IMR-90 (cell line): ENCODE data around the gene CC2D1A. TPM values are rescaled to one million over a fixed set of nuclear protein-coding genes. Genes with fewer than 3 reads are reported as not detected.

ENCODE experiments used
- ATAC-seq: fragments of 200-7000 bp; cut with Tn5 transposase; 2 replicates; pipeline ENCODE4 v1.9.1; 2020; ENCODE audit warnings: low read depth, mild to moderate bottlenecking, moderate library complexity
- BruUV-seq: library from RNA; stranded (reverse); fragments of 400-500 nt; replicated peaks from 2 replicates; lab custom pipeline; 2021; lab: Mats Ljungman, UMichigan
- CTCF ChIA-PET: fragments of 300-600 bp; formaldehyde crosslinking; extraction: SDS; loops from one replicate; lab custom pipeline; 2021; ENCODE audit warnings: antibody characterized with exemption; lab: Yijun Ruan, JAX
- POLR2A ChIA-PET: fragments of 300-600 bp; sonication (Branson Sonifier 250); formaldehyde crosslinking; loops from one replicate; lab custom pipeline; 2022; ENCODE audit warnings: antibody characterized with exemption; ENCODE audit not compliant: unreplicated experiment; lab: Charles Lee
- DNase-seq: peaks from one replicate; pipeline ENCODE4 v3.0.0; 2013
- H2AFZ ChIP-seq: replicated peaks from 2 replicates; pipeline ENCODE3; 2013; ENCODE audit warnings: low read length, mild to moderate bottlenecking; ENCODE audit not compliant: poor library complexity
- H2AK5ac ChIP-seq: 2 replicates; pipeline ENCODE4 v1.6.1; 2013; ENCODE audit warnings: low read depth, low read length, inconsistent platforms
- H2AK9ac ChIP-seq: replicated peaks from 2 replicates; pipeline ENCODE3; 2013; ENCODE audit warnings: mild to moderate bottlenecking, low read depth, low read length, moderate library complexity; ENCODE audit not compliant: poor library complexity
- H2BK120ac ChIP-seq: 2 replicates; pipeline ENCODE4 v1.6.1; 2013; ENCODE audit warnings: low read depth, low read length, inconsistent platforms
- H2BK15ac ChIP-seq: 3 replicates; pipeline ENCODE4 v1.6.1; 2013; ENCODE audit warnings: low read depth, low read length, inconsistent platforms
- H2BK20ac ChIP-seq: 2 replicates; pipeline ENCODE4 v1.6.1; 2013; ENCODE audit warnings: low read depth, mild to moderate bottlenecking, inconsistent platforms, low read length, moderate library complexity
- H2BK5ac ChIP-seq: 2 replicates; pipeline ENCODE4 v1.6.1; 2013; ENCODE audit warnings: mild to moderate bottlenecking, low read depth, low read length, inconsistent platforms; ENCODE audit not compliant: poor library complexity, severe bottlenecking
- H3K14ac ChIP-seq: replicated peaks from 2 replicates; pipeline ENCODE4 v1.6.1; 2013; ENCODE audit warnings: low read depth, low read length, inconsistent platforms
- H3K18ac ChIP-seq: 2 replicates; pipeline ENCODE4 v1.6.1; 2013; ENCODE audit warnings: low read depth, low read length, control low read depth
- H3K23ac ChIP-seq: 2 replicates; pipeline ENCODE4 v1.6.1; 2013; ENCODE audit warnings: low read depth, low read length, inconsistent platforms
- H3K27ac ChIP-seq: 2 replicates; pipeline ENCODE4 v1.5.1; 2013; ENCODE audit warnings: mild to moderate bottlenecking, control low read depth, low read length; ENCODE audit not compliant: insufficient read depth
- H3K27me3 ChIP-seq: 2 replicates; pipeline ENCODE4 v1.6.1; 2013; ENCODE audit warnings: low read length; ENCODE audit not compliant: control insufficient read depth, insufficient read depth
- H3K36me3 ChIP-seq: 2 replicates; pipeline ENCODE4 v1.6.1; 2013; ENCODE audit warnings: low read length, mixed read lengths; ENCODE audit not compliant: control insufficient read depth, insufficient read depth
- H3K4ac ChIP-seq: 2 replicates; pipeline ENCODE4 v1.6.1; 2013; ENCODE audit warnings: low read depth, low read length, inconsistent platforms
- H3K4me1 ChIP-seq: 2 replicates; pipeline ENCODE4 v1.6.1; 2013; ENCODE audit warnings: low read length, mixed read lengths; ENCODE audit not compliant: control insufficient read depth, insufficient read depth
- H3K4me2 ChIP-seq: 2 replicates; pipeline ENCODE4 v1.6.1; 2013; ENCODE audit warnings: low read depth, mild to moderate bottlenecking, control low read depth, low read length, moderate library complexity
- H3K4me3 ChIP-seq: 2 replicates; pipeline ENCODE4 v1.5.1; 2013; ENCODE audit warnings: low read depth, mild to moderate bottlenecking, control low read depth, low read length, moderate library complexity; ENCODE audit not compliant: insufficient read depth
- H3K56ac ChIP-seq: 2 replicates; pipeline ENCODE4 v1.6.1; 2013; ENCODE audit warnings: low read length, inconsistent platforms; ENCODE audit not compliant: insufficient read depth; ENCODE audit errors: extremely low read depth
- H3K79me1 ChIP-seq, 2 experiments: 2 replicates each; pipeline ENCODE4 v1.6.1; 2013; ENCODE audit warnings: low read length in 2 of 2, inconsistent platforms in 1 of 2, low read depth in 1 of 2
- H3K9ac ChIP-seq: 2 replicates; pipeline ENCODE4 v1.6.1; 2013; ENCODE audit warnings: low read depth, low read length, control low read depth
- H3K9me1 ChIP-seq: 2 replicates; pipeline ENCODE4 v1.6.1; 2013; ENCODE audit warnings: low read length, inconsistent platforms; ENCODE audit not compliant: insufficient read depth
- H3K9me3 ChIP-seq: 2 replicates; pipeline ENCODE4 v1.6.1; 2013; ENCODE audit warnings: low read length; ENCODE audit not compliant: control insufficient read depth, insufficient read depth
- H4K20me1 ChIP-seq: 2 replicates; pipeline ENCODE4 v1.6.1; 2013; ENCODE audit warnings: low read length, inconsistent platforms; ENCODE audit not compliant: insufficient read depth
- H4K5ac ChIP-seq: 2 replicates; pipeline ENCODE4 v1.6.1; 2013; ENCODE audit warnings: mild to moderate bottlenecking, low read depth, low read length, control low read depth
- H4K8ac ChIP-seq, 2 experiments: 2 replicates each; pipeline ENCODE4 v1.6.1; 2013; ENCODE audit warnings: low read depth in 2 of 2, low read length in 2 of 2, control low read depth in 1 of 2, inconsistent platforms in 1 of 2
- H4K91ac ChIP-seq: 2 replicates; pipeline ENCODE4 v1.6.1; 2013; ENCODE audit warnings: low read depth, low read length, inconsistent platforms; ENCODE audit not compliant: insufficient read depth
- CTCF ChIP-seq: conservative IDR thresholded peaks from 2 replicates; pipeline ENCODE4 v1.5.1; 2012; ENCODE audit warnings: mild to moderate bottlenecking, low read depth, low read length, improper control_type of control experiment
- FOS ChIP-seq: fragments of 150-350 bp; IDR thresholded peaks from 2 replicates; pipeline ENCODE4 v1.6.1; 2016; ENCODE audit warnings: low read depth, low read length
- MXI1 ChIP-seq: IDR thresholded peaks from 2 replicates; pipeline ENCODE4 v1.6.1; 2012; ENCODE audit warnings: low read depth, mild to moderate bottlenecking, low read length, moderate library complexity, borderline replicate concordance
- POLR2A ChIP-seq: IDR thresholded peaks from 2 replicates; pipeline ENCODE4 v1.6.1; 2012; ENCODE audit warnings: mild to moderate bottlenecking, low read depth, low read length
- WGBS, 2 experiments: methylation state at CpG; one replicate each; pipeline versions ENCODE4 v1.1.5 to v1.1.7; 2013; ENCODE audit warnings: missing lambda C conversion rate in 2 of 2; ENCODE audit not compliant: insufficient read length in 1 of 2; ENCODE audit errors: extremely low coverage in 2 of 2; 5-methylcytosine and 5-hydroxymethylcytosine counted together
- dilution Hi-C: fragments of 300-500 bp; cut with HindIII; formaldehyde crosslinking; loops from one replicate; pipeline ENCODE4 v1.14.3; 2018; ENCODE audit warnings: low sequenced_read_pairs; ENCODE audit not compliant: unreplicated experiment
- in situ Hi-C: fragments of 300-500 bp; cut with MboI; formaldehyde crosslinking; loops from 3 replicates; pipeline ENCODE4 v1.14.3; 2019; ENCODE audit warnings: low sequenced_read_pairs, inconsistent platforms, mixed read lengths
- intact Hi-C: fragments of 100-400 bp; cut with micrococcal nuclease; formaldehyde crosslinking; loops from 2 replicates; pipeline ENCODE4 v1.10.0; 2022
- polyA plus RNA-seq, 3 experiments: library from polyadenylated mRNA; depleted of rRNA; stranded (reverse); fragments of >200 nt; gene quantifications; 2 replicates each; pipeline ENCODE4 v1.2.3, GENCODE V29; 2012; ENCODE audit warnings: low replicate concordance in 1 of 3
- total RNA-seq: library from RNA; depleted of rRNA; stranded (reverse); fragments of >200 nt; gene quantifications from 2 replicates; pipeline ENCODE4 v1.2.3, GENCODE V29; 2012
- TF ChIP-seq, protein P1 (sequence below): fragments of 150-350 bp; IDR thresholded peaks from 2 replicates; pipeline ENCODE4 v1.6.1; 2017; ENCODE audit warnings: mild to moderate bottlenecking, antibody characterized with exemption, low read length, low read depth

The CC2D1A gene
- total and polyA plus RNA-seq, 2 of the 4 experiments (the other 2 are of a cell fraction), result 4.1 to 14.7 TPM

DNA sequence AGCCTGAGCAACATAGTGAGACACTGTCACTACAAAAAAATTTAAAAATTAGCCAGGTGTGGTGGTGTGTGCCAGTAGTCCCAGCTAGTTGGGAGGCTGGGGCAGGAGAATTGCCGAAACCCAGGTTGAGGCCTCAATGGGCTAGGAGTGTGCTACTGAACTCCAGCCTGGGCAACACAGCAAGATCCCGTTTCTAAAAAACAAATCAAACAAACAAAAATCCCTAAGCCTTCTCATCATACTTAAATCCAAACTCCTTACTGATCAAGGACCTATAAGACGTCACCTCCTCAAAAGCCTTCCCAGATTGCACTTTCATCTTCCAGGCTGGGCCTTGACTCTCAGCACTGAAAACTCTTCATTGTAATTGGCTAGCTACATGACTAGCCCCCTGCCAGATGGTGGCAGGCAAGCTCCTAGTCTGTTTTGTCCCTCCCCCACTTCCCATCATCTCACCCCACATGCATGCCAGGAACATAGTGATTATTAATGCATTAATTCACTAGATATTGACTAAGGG, 46.6 kb upstream of the CC2D1A start (continued):
- no peak for TF ChIP-seq MXI1

DNA sequence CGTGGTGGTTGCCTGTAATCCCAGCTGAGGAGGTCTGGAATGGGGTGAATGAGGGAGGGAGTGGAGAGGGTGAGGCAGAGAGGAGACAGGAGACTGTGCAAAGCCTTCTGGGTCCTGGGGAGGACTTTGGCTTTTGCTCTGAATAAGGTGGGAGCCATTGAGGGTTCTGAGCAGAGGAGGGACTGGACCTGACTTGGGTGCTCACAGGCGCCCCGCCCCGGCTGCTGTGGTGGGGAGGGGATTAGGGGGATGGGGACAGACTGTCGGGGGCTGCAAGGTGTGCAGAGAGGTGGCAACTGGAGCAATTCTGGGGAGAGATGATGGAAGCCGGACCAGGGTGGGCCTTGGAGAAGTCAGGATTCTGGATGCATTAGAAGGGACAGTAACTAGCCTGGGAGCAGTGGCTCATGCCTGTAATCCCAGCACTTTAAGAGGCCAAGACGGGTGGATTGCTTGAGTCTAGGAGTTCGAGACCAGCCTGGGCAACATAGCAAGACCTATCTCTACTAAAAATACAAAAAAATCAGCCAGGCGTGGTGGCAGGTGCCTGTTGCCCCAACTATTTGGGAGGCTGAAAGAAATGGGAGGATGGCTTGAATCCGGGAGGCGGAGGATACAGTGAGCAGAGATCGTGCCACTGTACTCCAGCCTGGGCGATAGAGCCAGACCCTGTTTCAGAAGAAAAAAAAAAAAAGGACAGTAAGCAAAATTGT, 45.2 kb upstream of the CC2D1A start:
- no peak overlapping the region for H3K4me2 ChIP-seq
- peak overlapping the region; percentile 94 for H4K91ac ChIP-seq
- H3K4me3 ChIP-seq, result no peak overlapping the region
- peak overlapping the region; percentile 73 for H4K5ac ChIP-seq
- H3K23ac ChIP-seq, result peak overlapping the region; percentile 92; the same call in 1 of the 2 replicates
- H4K8ac ChIP-seq, result peak overlapping the region; percentile 74 to 92
- H3K9me1 ChIP-seq, result peaks cover 4% of the 10 kb centered on the region
- H2AFZ ChIP-seq, result no peak overlapping the region
- POLR2A ChIA-PET, result interaction anchor here (1.0 kb wide), 1 partner anchor 19 kb away, joined by 3 read pairs; no protein-coding TSS in a partner anchor
- 80% methylated on average over 8 of the region's 13 CpGs; no CpG with 5 or more reads in 1 of the 2 experiments for WGBS, 2 experiments
- H2AK9ac ChIP-seq, result peak overlapping the region; percentile 98
- peak overlapping the region; percentile 97 for H3K14ac ChIP-seq
- H3K9ac ChIP-seq, result peak overlapping the region; percentile 73; the same call in 1 of the 2 replicates
- H2AK5ac ChIP-seq, result peak overlapping the region; percentile 84
- peak overlapping the region; percentile 99 for H2BK120ac ChIP-seq
- no peaks in the 10 kb centered on the region for H4K20me1 ChIP-seq
- peak overlapping the region; percentile 86; the same call in 1 of the 2 replicates for H3K18ac ChIP-seq
- intact Hi-C loops, result loop anchor here (5.0 kb wide), 1 partner anchor 129 kb away; no protein-coding TSS in a partner anchor
- dilution Hi-C loops, result no loop called here
- ATAC-seq (no peak), DNase-seq (no peak)
- BruUV-seq, result no TSS peak
- peak overlapping the region; percentile 94 for H3K56ac ChIP-seq
- TF ChIP-seq CTCF (no peak), FOS (no peak), POLR2A (no peak)
- TF ChIP-seq, protein P1, sequence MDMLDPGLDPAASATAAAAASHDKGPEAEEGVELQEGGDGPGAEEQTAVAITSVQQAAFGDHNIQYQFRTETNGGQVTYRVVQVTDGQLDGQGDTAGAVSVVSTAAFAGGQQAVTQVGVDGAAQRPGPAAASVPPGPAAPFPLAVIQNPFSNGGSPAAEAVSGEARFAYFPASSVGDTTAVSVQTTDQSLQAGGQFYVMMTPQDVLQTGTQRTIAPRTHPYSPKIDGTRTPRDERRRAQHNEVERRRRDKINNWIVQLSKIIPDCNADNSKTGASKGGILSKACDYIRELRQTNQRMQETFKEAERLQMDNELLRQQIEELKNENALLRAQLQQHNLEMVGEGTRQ, result no peak
- peaks cover 10% of the 10 kb centered on the region for H3K4me1 ChIP-seq
- no peaks in the 10 kb centered on the region for H3K27me3 ChIP-seq
- no peaks in the 10 kb centered on the region for H3K9me3 ChIP-seq
- peaks cover 5 to 39% of the 10 kb centered on the region in 2 experiments; a peak in 2 of 4 replicates for H3K79me1 ChIP-seq
- CTCF ChIA-PET, result interaction anchor here (1.0 to 2.5 kb wide), 5 partner anchors 10 to 77 kb away, joined by 3 to 13 read pairs (median 7); no protein-coding TSS in a partner anchor
- peak overlapping the region; percentile 90 for H2BK5ac ChIP-seq
- H2BK15ac ChIP-seq, result peak overlapping the region; percentile 93; the same call in 2 of the 3 replicates
- H3K36me3 ChIP-seq, result no peaks in the 10 kb centered on the region
- in situ Hi-C loops, result loop anchor here (5.0 to 25.0 kb wide), 3 partner anchors 79 to 574 kb away; no protein-coding TSS in a partner anchor
- H3K4ac ChIP-seq, result peak overlapping the region; percentile 96
- peak overlapping the region; percentile 95; the same call in 1 of the 2 replicates for H3K27ac ChIP-seq
- H2BK20ac ChIP-seq, result peak overlapping the region; percentile 97
